SK-N-SH (cell line): ENCODE data around the gene OR6K2. TPM values are rescaled to one million over a fixed set of nuclear protein-coding genes. Genes with fewer than 3 reads are reported as not detected.

ENCODE experiments used
- CTCF ChIA-PET: fragments of 300-600, 350-600 bp; formaldehyde crosslinking; extraction: SDS; loops from one replicate; lab custom pipeline; 2021; lab: Yijun Ruan, JAX
- POLR2A ChIA-PET: fragments of 350-600 bp; sonication (Branson Sonifier 250); formaldehyde crosslinking; extraction: SDS; loops from one replicate; lab custom pipeline; 2020; ENCODE audit warnings: antibody characterized with exemption, inconsistent platforms; lab: Yijun Ruan, JAX
- DNase-seq: peaks from one replicate; pipeline ENCODE4 v3.0.0; 2012
- H2AFZ ChIP-seq: fragments of 200-600 bp; sonication (generic); 2 replicates; pipeline ENCODE4 v1.8.1; 2016; ENCODE audit warnings: antibody characterized with exemption, mild to moderate bottlenecking, low read depth
- H3F3A ChIP-seq: fragments of 200-600 bp; sonication (generic); replicated peaks from 2 replicates; pipeline ENCODE3; 2016; ENCODE audit warnings: antibody characterized with exemption, mild to moderate bottlenecking; ENCODE audit not compliant: insufficient read depth
- H3K27ac ChIP-seq, 2 experiments: fragments of 200-500 bp in 1 of 2; fragments of 200-600 bp in 1 of 2; sonication (Bioruptor generic) in 1 of 2; sonication (generic), shearing (Covaris generic) in 1 of 2; 2 replicates each; pipeline versions ENCODE4 v1.5.1 to v1.6.1; 2014 to 2016; ENCODE audit warnings: low read depth in 2 of 2, inconsistent platforms in 1 of 2, low read length in 1 of 2, mild to moderate bottlenecking in 1 of 2, mixed read lengths in 1 of 2
- H3K27me3 ChIP-seq: fragments of 200-600 bp; sonication (generic), shearing (Covaris generic); 2 replicates; pipeline ENCODE4 v1.6.1; 2016; ENCODE audit warnings: mixed run types; ENCODE audit not compliant: insufficient read depth
- H3K36me3 ChIP-seq, 2 experiments: fragments of 200-500 bp in 1 of 2; fragments of 200-600 bp in 1 of 2; sonication (Bioruptor generic) in 1 of 2; sonication (generic) in 1 of 2; replicated peaks in 1 of 2; 2 replicates each; pipeline versions ENCODE3 to v1.5.1; 2014 to 2016; ENCODE audit warnings: low read length in 1 of 2, mild to moderate bottlenecking in 1 of 2; ENCODE audit not compliant: insufficient read depth in 2 of 2, control insufficient read depth in 1 of 2
- H3K4me1 ChIP-seq, 2 experiments: fragments of 200-500 bp in 1 of 2; fragments of 200-600 bp in 1 of 2; sonication (Bioruptor generic) in 1 of 2; sonication (generic), shearing (Covaris generic) in 1 of 2; 2 replicates each; pipeline versions ENCODE4 v1.5.1 to v1.6.1; 2014 to 2016; ENCODE audit warnings: low read depth in 1 of 2, low read length in 1 of 2, mixed run types in 1 of 2; ENCODE audit not compliant: insufficient read depth in 2 of 2, control insufficient read depth in 1 of 2
- H3K4me2 ChIP-seq: fragments of 200-600 bp; sonication (generic), shearing (Covaris generic); 2 replicates; pipeline ENCODE4 v1.6.1; 2017; ENCODE audit warnings: mixed run types
- H3K4me3 ChIP-seq, 2 experiments: fragments of 200-500 bp in 1 of 2; fragments of 200-600 bp in 1 of 2; sonication (Bioruptor generic) in 1 of 2; sonication (generic), shearing (Covaris generic) in 1 of 2; 2 replicates each; pipeline versions ENCODE4 v1.5.1 to v1.8.1; 2014 to 2016; ENCODE audit warnings: low read depth in 2 of 2, inconsistent platforms in 1 of 2, low read length in 1 of 2, mild to moderate bottlenecking in 1 of 2, mixed read lengths in 1 of 2, moderate library complexity in 1 of 2
- H3K79me2 ChIP-seq: fragments of 200-600 bp; sonication (generic); 2 replicates; pipeline ENCODE4 v1.8.1; 2017; ENCODE audit warnings: mild to moderate bottlenecking; ENCODE audit not compliant: insufficient read depth
- H3K9ac ChIP-seq: fragments of 200-600 bp; sonication (generic); 2 replicates; pipeline ENCODE4 v1.6.1; 2017; ENCODE audit warnings: mixed run types
- H3K9me2 ChIP-seq: fragments of 200-600 bp; sonication (generic); 2 replicates; pipeline ENCODE4 v1.6.1; 2017; ENCODE audit warnings: mixed run types
- H3K9me3 ChIP-seq: fragments of 200-600 bp; sonication (generic); 2 replicates; pipeline ENCODE4 v1.6.1; 2017; ENCODE audit warnings: mixed run types, mild to moderate bottlenecking, moderate library complexity
- H4K20me1 ChIP-seq: fragments of 200-600 bp; sonication (generic); 2 replicates; pipeline ENCODE4 v1.6.1; 2017; ENCODE audit warnings: mild to moderate bottlenecking, mixed run types; ENCODE audit not compliant: insufficient read depth
- ELF1 ChIP-seq: IDR thresholded peaks from 2 replicates; pipeline ENCODE4 v1.4.0; 2012
- EP300 ChIP-seq, 2 experiments: IDR thresholded peaks; 2 replicates each; pipeline versions ENCODE4 v1.4.0 to v1.6.1; 2012; ENCODE audit warnings: borderline replicate concordance in 1 of 2, low read depth in 1 of 2, low read length in 1 of 2
- EZH2phosphoT487 ChIP-seq: fragments of 200-600 bp; sonication (generic); IDR thresholded peaks from 2 replicates; pipeline ENCODE4 v1.6.1; 2017; ENCODE audit warnings: low read depth, mixed run types, mild to moderate bottlenecking, antibody characterized with exemption, moderate library complexity, borderline replicate concordance
- FOSL2 ChIP-seq: IDR thresholded peaks from 2 replicates; pipeline ENCODE4 v1.4.0; 2012; ENCODE audit warnings: low read depth, mild to moderate bottlenecking, moderate library complexity, borderline replicate concordance
- FOXM1 ChIP-seq: IDR thresholded peaks from 2 replicates; pipeline ENCODE4 v1.4.0; 2012; ENCODE audit warnings: low read depth, mild to moderate bottlenecking
- GABPA ChIP-seq: IDR thresholded peaks from 2 replicates; pipeline ENCODE4 v1.4.0; 2012; ENCODE audit warnings: low read depth, mild to moderate bottlenecking
- JUND ChIP-seq: IDR thresholded peaks from 2 replicates; pipeline ENCODE4 v1.4.0; 2012
- MEF2A ChIP-seq: IDR thresholded peaks from 2 replicates; pipeline ENCODE4 v1.4.0; 2012; ENCODE audit warnings: low read depth, borderline replicate concordance
- RAD21 ChIP-seq: IDR thresholded peaks from 2 replicates; pipeline ENCODE4 v1.6.1; 2012; ENCODE audit warnings: mild to moderate bottlenecking, low read length
- RCOR1 ChIP-seq: fragments of 150-350 bp; IDR thresholded peaks from 2 replicates; pipeline ENCODE4 v1.6.1; 2017; ENCODE audit warnings: antibody characterized with exemption, low read length
- RFX5 ChIP-seq: IDR thresholded peaks from 2 replicates; pipeline ENCODE4 v1.6.1; 2012; ENCODE audit warnings: mild to moderate bottlenecking, improper control_type of control experiment, low read length
- RXRA ChIP-seq: IDR thresholded peaks from 2 replicates; pipeline ENCODE4 v1.4.0; 2012; ENCODE audit warnings: low read depth, mild to moderate bottlenecking, borderline replicate concordance
- SIN3A ChIP-seq: IDR thresholded peaks from 2 replicates; pipeline ENCODE4 v1.6.1; 2012; ENCODE audit warnings: low read depth, mild to moderate bottlenecking, low read length, moderate library complexity, borderline replicate concordance
- TAF1 ChIP-seq: IDR thresholded peaks from 2 replicates; pipeline ENCODE4 v1.6.1; 2012; ENCODE audit warnings: low read depth, mild to moderate bottlenecking, low read length, moderate library complexity, borderline replicate concordance
- TCF12 ChIP-seq: IDR thresholded peaks from 2 replicates; pipeline ENCODE4 v1.4.0; 2012
- TEAD4 ChIP-seq: IDR thresholded peaks from 2 replicates; pipeline ENCODE4 v1.4.0; 2012; ENCODE audit warnings: mild to moderate bottlenecking, borderline replicate concordance; ENCODE audit not compliant: insufficient read depth
- YY1 ChIP-seq: IDR thresholded peaks from 2 replicates; pipeline ENCODE4 v1.4.0; 2012; ENCODE audit warnings: low read depth, mild to moderate bottlenecking
- whole genome bisulfite sequencing: methylation state at CpG from one replicate; pipeline ENCODE4 v1.1.6; 2017; ENCODE audit warnings: low lambda C conversion rate; 5-methylcytosine and 5-hydroxymethylcytosine counted together
- polyA plus RNA-seq, 3 experiments: library from polyadenylated mRNA; depleted of rRNA; stranded (reverse); fragments of >200 nt; gene quantifications; 2 replicates each; pipeline ENCODE4 v1.2.3, GENCODE V29; 2012
- TF ChIP-seq, protein P1 (sequence below): IDR thresholded peaks from 2 replicates; pipeline ENCODE4 v1.6.1; 2012; ENCODE audit warnings: mild to moderate bottlenecking, low read depth, low read length, moderate library complexity
- TF ChIP-seq, protein P2 (sequence below): IDR thresholded peaks from 2 replicates; pipeline ENCODE4 v1.4.0; 2012; ENCODE audit warnings: low read depth, borderline replicate concordance
- TF ChIP-seq, protein P3 (sequence below): fragments of 150-350 bp; IDR thresholded peaks from 2 replicates; pipeline ENCODE4 v1.6.1; 2017; ENCODE audit warnings: antibody characterized with exemption, low read length, low read depth, borderline replicate concordance

The OR6K2 gene, protein sequence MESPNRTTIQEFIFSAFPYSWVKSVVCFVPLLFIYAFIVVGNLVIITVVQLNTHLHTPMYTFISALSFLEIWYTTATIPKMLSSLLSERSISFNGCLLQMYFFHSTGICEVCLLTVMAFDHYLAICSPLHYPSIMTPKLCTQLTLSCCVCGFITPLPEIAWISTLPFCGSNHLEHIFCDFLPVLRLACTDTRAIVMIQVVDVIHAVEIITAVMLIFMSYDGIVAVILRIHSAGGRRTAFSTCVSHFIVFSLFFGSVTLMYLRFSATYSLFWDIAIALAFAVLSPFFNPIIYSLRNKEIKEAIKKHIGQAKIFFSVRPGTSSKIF
- not detected in 2 replicates for polyA plus RNA-seq (2012; rRNA removed)
- polyA plus RNA-seq (2012; cell fraction: cytosol; rRNA removed) = not detected in 2 replicates
- not detected in 2 replicates for polyA plus RNA-seq (2012; cell fraction: nucleus; rRNA removed)

DNA sequence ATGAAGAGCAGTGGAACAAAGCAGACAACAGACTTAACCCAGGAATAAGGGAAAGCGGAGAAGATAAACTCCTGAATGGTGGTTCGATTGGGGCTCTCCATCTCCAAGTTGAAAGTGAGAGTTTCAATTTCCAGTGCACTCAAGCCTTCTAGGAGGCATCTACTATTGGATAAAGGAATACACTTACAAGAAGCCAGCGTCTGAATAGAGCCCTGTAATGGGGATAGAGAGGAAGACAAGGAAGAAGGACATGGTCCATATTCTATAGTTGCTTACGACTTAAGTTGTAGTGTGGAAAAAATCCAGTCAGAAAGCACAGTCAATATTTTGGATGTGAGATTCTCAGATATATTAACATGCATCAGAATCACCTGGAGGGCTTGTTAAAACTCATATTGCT is at the start of gene OR6K2:
OR6K2 (minus strand) TSS at position 101 of the 400 bp plus-strand sequence; CDS start at position 101, 0 bp downstream.
- Histone ChIP-seq H3K9me3 (no peaks in the 10 kb centered on the region), H3K36me3 (no peaks in the 10 kb centered on the region), H3K27me3 (no peaks in the 10 kb centered on the region), H3K4me3 (no peak within 1 kb of the TSS), H3K79me2 (no peaks in the 10 kb centered on the region), H3F3A (no peaks in the 10 kb centered on the region), H3K27ac (no peak within 1 kb of the TSS), H3K4me2 (no peak within 1 kb of the TSS), H3K9me2 (no peaks in the 10 kb centered on the region), H2AFZ (no peak within 1 kb of the TSS), H3K4me1 (no peaks in the 10 kb centered on the region), H4K20me1 (no peaks in the 10 kb centered on the region), H3K9ac (no peak within 1 kb of the TSS)
- ChIA-PET CTCF (no interaction called here), POLR2A (no interaction called here)
- DNase-seq = no peak
- WGBS = 6% methylated on average over 4 of the region's 4 CpGs
- TF ChIP-seq TAF1 = no peak
- no peak for TF ChIP-seq TCF12
- TF ChIP-seq RFX5 = no peak
- TF ChIP-seq JUND = no peak
- TF ChIP-seq, protein P1, sequence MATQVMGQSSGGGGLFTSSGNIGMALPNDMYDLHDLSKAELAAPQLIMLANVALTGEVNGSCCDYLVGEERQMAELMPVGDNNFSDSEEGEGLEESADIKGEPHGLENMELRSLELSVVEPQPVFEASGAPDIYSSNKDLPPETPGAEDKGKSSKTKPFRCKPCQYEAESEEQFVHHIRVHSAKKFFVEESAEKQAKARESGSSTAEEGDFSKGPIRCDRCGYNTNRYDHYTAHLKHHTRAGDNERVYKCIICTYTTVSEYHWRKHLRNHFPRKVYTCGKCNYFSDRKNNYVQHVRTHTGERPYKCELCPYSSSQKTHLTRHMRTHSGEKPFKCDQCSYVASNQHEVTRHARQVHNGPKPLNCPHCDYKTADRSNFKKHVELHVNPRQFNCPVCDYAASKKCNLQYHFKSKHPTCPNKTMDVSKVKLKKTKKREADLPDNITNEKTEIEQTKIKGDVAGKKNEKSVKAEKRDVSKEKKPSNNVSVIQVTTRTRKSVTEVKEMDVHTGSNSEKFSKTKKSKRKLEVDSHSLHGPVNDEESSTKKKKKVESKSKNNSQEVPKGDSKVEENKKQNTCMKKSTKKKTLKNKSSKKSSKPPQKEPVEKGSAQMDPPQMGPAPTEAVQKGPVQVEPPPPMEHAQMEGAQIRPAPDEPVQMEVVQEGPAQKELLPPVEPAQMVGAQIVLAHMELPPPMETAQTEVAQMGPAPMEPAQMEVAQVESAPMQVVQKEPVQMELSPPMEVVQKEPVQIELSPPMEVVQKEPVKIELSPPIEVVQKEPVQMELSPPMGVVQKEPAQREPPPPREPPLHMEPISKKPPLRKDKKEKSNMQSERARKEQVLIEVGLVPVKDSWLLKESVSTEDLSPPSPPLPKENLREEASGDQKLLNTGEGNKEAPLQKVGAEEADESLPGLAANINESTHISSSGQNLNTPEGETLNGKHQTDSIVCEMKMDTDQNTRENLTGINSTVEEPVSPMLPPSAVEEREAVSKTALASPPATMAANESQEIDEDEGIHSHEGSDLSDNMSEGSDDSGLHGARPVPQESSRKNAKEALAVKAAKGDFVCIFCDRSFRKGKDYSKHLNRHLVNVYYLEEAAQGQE = no peak
- no peak for TF ChIP-seq EZH2phosphoT487
- TF ChIP-seq GABPA = no peak
- no peak for TF ChIP-seq ELF1

DNA sequence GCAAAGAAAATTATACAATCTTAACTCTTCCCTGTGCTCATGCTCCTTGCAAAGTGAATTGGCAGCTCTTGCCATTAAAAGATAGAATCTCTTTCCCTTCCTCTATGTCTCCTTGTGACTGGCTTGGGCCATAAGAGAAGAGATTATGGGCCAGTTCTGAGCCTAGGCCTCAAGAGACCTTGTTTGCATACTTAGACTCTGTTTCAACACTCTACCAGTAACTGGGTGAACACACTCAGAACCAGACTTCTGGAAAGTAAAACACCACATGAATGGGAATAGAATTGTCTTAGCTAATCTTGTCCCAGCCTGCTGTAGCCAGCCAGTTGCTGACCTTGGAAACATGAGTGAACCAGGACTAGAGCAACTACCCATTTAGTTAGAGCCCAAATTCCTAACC is 35.4 kb upstream of the OR6K2 start:
- no peaks in the 10 kb centered on the region for H3K36me3 ChIP-seq
- no peak overlapping the region for H3K9ac ChIP-seq
- no peaks in the 10 kb centered on the region for H3K9me2 ChIP-seq
- H3K79me2 ChIP-seq = no peaks in the 10 kb centered on the region
- DNase-seq = no peak
- no peaks in the 10 kb centered on the region for H4K20me1 ChIP-seq
- POLR2A ChIA-PET = no interaction called here
- TF ChIP-seq ELF1 (no peak), SIN3A (no peak), FOSL2 (no peak), TEAD4 (no peak), TCF12 (no peak), RAD21 (no peak), RCOR1 (no peak), RXRA (no peak), TAF1 (no peak), GABPA (no peak), FOXM1 (no peak), MEF2A (no peak), YY1 (no peak), JUND (no peak), EZH2phosphoT487 (no peak), EP300 (IDR thresholded peaks at IDR 0.05; ENCODE audit: borderline replicate concordance in 1 of 2, low read depth in 1 of 2, low read length in 1 of 2) (no peak)
- TF ChIP-seq, protein P2, sequence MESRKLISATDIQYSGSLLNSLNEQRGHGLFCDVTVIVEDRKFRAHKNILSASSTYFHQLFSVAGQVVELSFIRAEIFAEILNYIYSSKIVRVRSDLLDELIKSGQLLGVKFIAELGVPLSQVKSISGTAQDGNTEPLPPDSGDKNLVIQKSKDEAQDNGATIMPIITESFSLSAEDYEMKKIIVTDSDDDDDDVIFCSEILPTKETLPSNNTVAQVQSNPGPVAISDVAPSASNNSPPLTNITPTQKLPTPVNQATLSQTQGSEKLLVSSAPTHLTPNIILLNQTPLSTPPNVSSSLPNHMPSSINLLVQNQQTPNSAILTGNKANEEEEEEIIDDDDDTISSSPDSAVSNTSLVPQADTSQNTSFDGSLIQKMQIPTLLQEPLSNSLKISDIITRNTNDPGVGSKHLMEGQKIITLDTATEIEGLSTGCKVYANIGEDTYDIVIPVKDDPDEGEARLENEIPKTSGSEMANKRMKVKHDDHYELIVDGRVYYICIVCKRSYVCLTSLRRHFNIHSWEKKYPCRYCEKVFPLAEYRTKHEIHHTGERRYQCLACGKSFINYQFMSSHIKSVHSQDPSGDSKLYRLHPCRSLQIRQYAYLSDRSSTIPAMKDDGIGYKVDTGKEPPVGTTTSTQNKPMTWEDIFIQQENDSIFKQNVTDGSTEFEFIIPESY = no peak
- TF ChIP-seq, protein P3, sequence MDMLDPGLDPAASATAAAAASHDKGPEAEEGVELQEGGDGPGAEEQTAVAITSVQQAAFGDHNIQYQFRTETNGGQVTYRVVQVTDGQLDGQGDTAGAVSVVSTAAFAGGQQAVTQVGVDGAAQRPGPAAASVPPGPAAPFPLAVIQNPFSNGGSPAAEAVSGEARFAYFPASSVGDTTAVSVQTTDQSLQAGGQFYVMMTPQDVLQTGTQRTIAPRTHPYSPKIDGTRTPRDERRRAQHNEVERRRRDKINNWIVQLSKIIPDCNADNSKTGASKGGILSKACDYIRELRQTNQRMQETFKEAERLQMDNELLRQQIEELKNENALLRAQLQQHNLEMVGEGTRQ = no peak
- H2AFZ ChIP-seq = no peak overlapping the region
- CTCF ChIA-PET = no interaction called here
- no peaks in the 10 kb centered on the region for H3K4me1 ChIP-seq
- H3F3A ChIP-seq = no peaks in the 10 kb centered on the region
- H3K27me3 ChIP-seq = peaks cover 5% of the 10 kb centered on the region; the same call in 1 of the 2 replicates
- no peaks in the 10 kb centered on the region for H3K9me3 ChIP-seq
- H3K27ac ChIP-seq = no peak overlapping the region
- H3K4me2 ChIP-seq = no peak overlapping the region
- H3K4me3 ChIP-seq = no peak overlapping the region
